ENCODE results near the gene FAM47E. TPM values are rescaled to one million over a fixed set of nuclear protein-coding genes. Genes with fewer than 3 reads are reported as not detected.
A peak's percentile ranks its signal among the peaks of the same experiment; 100 is the strongest.

FAM47E gene
- total RNA-seq, 8 experiments from 2014 or later, result 1.8 to 14.8 (median 2.7) TPM

GRCh38 chr4:76256968-76257367 is 5.4 kb downstream of the FAM47E start:
- no peak for ATAC-seq (replicated peaks in 6 of 8)
- in situ Hi-C loops (cut with MboI; ENCODE audit: low pct_unique_long_range_greater_than_20kb in 2 of 9, low sequenced_read_pairs in 9 of 9, unreplicated experiment in 9 of 9), result no loop called here
- H3K4me3 ChIP-seq, result no peak overlapping the region
- peaks cover 12 to 16% of the 10 kb centered on the region in 2 donors for H3K4me1 ChIP-seq (replicated peaks in 1 of 2)
- 75 to 100% (median 80%) methylated on average over 1 of the region's 1 CpG; no CpG with 5 or more reads in 7 of the 10 experiments for WGBS, 10 experiments
- no peak overlapping the region for H3K27ac ChIP-seq

GRCh38 chr4:76257824-76258223 is 6.3 kb downstream of the FAM47E start:
- peaks cover 8 to 12% of the 10 kb centered on the region in 2 donors for H3K4me1 ChIP-seq (replicated peaks in 1 of 2)
- ATAC-seq (replicated peaks in 6 of 8), result no peak
- 79 to 100% (median 92%) methylated on average over 1 to 3 of the region's 3 CpGs; no CpG with 5 or more reads in 1 of the 10 experiments for WGBS, 10 experiments
- in situ Hi-C loops (cut with MboI; ENCODE audit: low pct_unique_long_range_greater_than_20kb in 2 of 9, low sequenced_read_pairs in 9 of 9, unreplicated experiment in 9 of 9), result no loop called here
- no peak overlapping the region for H3K27ac ChIP-seq
- H3K4me3 ChIP-seq, result no peak overlapping the region

GRCh38 chr4:76260571-76260970 is 9.1 kb downstream of the FAM47E start:
- Histone ChIP-seq H3K27ac (no peak overlapping the region), H3K4me3 (no peak overlapping the region), H3K4me1 (replicated peaks in 1 of 2) (peaks cover 8 to 12% of the 10 kb centered on the region in 2 donors)
- in situ Hi-C loops (cut with MboI; ENCODE audit: low pct_unique_long_range_greater_than_20kb in 2 of 9, low sequenced_read_pairs in 9 of 9, unreplicated experiment in 9 of 9), result no loop called here
- ATAC-seq (replicated peaks in 6 of 8), result no peak
- WGBS, 10 experiments, result 0 to 100% (median 80%) methylated on average over 1 of the region's 1 CpG; no CpG with 5 or more reads in 2 of the 10 experiments

DNA sequence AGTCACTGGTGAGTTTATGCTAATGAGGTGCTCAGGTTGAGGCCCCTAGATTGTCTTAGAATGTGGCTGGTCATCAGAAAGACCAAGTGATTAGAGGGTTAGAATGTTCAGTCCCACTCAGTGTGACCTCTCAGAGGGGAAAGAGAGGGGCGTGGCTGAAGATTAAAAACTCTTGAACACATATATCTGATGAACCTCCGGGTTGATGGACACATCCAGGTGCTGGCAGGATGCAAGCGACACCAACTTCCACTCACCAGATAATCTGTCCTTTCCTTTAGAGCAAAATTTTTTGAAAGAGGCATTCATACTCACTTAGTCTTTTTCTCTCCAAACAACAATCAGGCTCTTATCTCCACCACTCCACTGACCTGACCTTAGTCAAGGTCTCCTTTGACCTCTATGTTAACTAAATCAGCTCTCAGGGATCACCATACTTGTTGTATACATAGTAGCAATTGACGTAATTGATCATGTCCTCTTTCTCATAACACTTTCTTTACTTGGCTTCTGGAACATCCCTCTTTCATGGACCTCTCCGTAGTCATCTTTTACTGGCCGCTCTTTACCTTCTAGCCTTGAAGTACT is 14.2 kb downstream of the FAM47E start:
- H3K4me3 ChIP-seq, result no peak overlapping the region
- 61 to 100% (median 88%) methylated on average over 2 to 6 of the region's 6 CpGs for WGBS, 10 experiments
- in situ Hi-C loops (cut with MboI; ENCODE audit: low pct_unique_long_range_greater_than_20kb in 2 of 9, low sequenced_read_pairs in 9 of 9, unreplicated experiment in 9 of 9), result no loop called here
- ATAC-seq (replicated peaks in 6 of 8), result no peak
- H3K27ac ChIP-seq, result no peak overlapping the region
- no peaks in the 10 kb centered on the region for H3K4me1 ChIP-seq (replicated peaks in 1 of 2)

DNA sequence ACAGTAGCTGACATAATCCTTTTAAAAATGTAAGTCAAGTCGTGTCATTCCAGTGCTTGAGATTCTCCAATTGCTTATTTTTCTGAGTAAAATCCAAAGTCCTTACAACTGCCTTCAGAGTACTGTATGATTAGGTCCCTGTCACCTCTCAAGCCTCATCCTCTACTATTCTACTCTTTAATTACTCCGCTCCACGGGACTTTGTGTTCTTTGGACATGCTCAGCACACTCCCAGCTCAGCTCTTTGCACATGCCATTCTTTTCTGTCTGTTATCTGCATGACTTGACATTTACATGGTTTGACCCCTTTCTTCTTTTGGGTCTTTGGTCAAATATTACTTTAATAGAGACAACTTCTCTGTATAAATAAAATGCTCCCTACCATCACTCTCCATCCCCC is 15.1 kb downstream of the FAM47E start:
- in situ Hi-C loops (cut with MboI; ENCODE audit: low pct_unique_long_range_greater_than_20kb in 2 of 9, low sequenced_read_pairs in 9 of 9, unreplicated experiment in 9 of 9), result no loop called here

DNA sequence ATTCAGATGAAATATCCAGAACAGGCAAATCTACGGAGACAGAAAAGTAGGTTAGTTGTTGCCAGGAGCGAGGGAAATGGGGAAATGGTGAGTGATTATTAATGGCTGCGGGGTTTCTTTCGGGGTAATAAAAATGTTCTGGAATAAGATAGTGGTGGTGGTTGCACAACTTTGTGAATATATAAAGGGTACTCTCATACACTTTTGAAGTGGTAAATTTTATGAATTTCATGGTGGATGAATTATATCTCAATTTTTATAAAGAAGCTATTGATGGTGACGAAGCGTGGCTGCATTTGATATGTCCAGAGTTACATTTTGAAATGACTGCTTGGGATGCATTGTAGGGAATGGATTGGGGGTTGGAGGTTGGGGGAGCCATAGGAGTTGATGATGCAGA is 16.3 kb downstream of the FAM47E start:
- no peak overlapping the region for H3K4me3 ChIP-seq
- no peaks in the 10 kb centered on the region for H3K4me1 ChIP-seq (replicated peaks in 1 of 2)
- no peak overlapping the region for H3K27ac ChIP-seq
- no peak for ATAC-seq (replicated peaks in 6 of 8)
- in situ Hi-C loops (cut with MboI; ENCODE audit: low pct_unique_long_range_greater_than_20kb in 2 of 9, low sequenced_read_pairs in 9 of 9, unreplicated experiment in 9 of 9), result no loop called here
- WGBS, 10 experiments, result 56 to 100% (median 92%) methylated on average over 2 to 6 of the region's 6 CpGs

More for the DNA sequence above, 15.1 kb downstream of the FAM47E start:
- Histone ChIP-seq H3K4me1 (replicated peaks in 1 of 2) (no peaks in the 10 kb centered on the region), H3K4me3 (no peak overlapping the region), H3K27ac (no peak overlapping the region)
- WGBS, 10 experiments, result 36 to 92% (median 77%) methylated on average over 1 to 3 of the region's 3 CpGs; no CpG with 5 or more reads in 2 of the 10 experiments
- no peak for ATAC-seq (replicated peaks in 6 of 8)

GRCh38 chr4:76270244-76271175 is 19.0 kb downstream of the FAM47E start:
- Histone ChIP-seq H3K4me3 (no peak overlapping the region), H3K27ac (no peak overlapping the region), H3K4me1 (replicated peaks in 1 of 2) (no peaks in the 10 kb centered on the region)
- peak in 6 of 8 experiments; percentile 49 to 99 (median 74) for ATAC-seq (replicated peaks in 6 of 8)
- WGBS, 10 experiments, result 20 to 89% (median 76%) methylated on average over 1 to 11 of the region's 11 CpGs; no CpG with 5 or more reads in 1 of the 10 experiments
- in situ Hi-C loops (cut with MboI; ENCODE audit: low pct_unique_long_range_greater_than_20kb in 2 of 9, low sequenced_read_pairs in 9 of 9, unreplicated experiment in 9 of 9), result no loop called here

DNA sequence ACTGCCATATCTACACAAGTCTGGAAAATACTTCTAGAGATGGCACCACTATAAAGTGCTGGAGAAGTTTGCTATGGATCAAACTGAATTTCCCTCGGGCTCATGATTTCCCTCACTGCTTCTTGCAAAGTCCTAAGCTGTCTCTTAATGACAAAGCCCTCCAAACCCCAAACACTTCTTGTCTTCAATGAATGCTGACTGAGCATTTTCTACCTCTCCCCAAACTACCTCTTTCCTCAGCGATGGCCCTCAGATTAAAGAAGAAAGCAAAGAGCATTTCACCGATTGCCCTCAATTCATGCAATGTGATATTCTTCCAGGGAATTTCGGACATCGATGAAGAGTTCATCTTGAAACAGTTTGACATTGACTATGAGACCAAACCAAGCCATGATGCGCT is 19.7 kb downstream of the FAM47E start:
- no peak for ATAC-seq (replicated peaks in 6 of 8)
- Histone ChIP-seq H3K4me3 (no peak overlapping the region), H3K27ac (no peak overlapping the region), H3K4me1 (replicated peaks in 1 of 2) (no peaks in the 10 kb centered on the region)
- WGBS, 10 experiments, result 65 to 100% (median 94%) methylated on average over 2 to 6 of the region's 6 CpGs
- in situ Hi-C loops (cut with MboI; ENCODE audit: low pct_unique_long_range_greater_than_20kb in 2 of 9, low sequenced_read_pairs in 9 of 9, unreplicated experiment in 9 of 9), result no loop called here

DNA sequence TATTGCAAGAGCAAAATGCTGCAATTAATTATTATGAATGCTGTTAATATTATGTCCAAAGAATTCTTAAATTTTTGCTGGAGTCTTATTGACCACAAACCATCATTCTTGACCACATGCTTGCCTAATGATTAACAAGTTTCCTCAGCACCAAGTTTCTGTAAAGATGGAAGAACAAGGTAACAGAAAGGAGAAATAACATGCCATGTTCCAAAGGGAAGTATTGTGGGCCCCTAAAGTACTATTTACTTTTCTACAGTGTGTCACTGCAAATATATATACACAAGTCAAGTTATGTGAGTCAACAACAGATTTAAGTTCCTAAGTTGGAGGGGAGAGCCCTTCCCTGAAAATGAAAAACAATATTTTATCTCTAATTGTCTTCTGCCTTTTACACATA is 20.6 kb downstream of the FAM47E start:
- H3K27ac ChIP-seq, result no peak overlapping the region
- in situ Hi-C loops (cut with MboI; ENCODE audit: low pct_unique_long_range_greater_than_20kb in 2 of 9, low sequenced_read_pairs in 9 of 9, unreplicated experiment in 9 of 9), result no loop called here

DNA sequence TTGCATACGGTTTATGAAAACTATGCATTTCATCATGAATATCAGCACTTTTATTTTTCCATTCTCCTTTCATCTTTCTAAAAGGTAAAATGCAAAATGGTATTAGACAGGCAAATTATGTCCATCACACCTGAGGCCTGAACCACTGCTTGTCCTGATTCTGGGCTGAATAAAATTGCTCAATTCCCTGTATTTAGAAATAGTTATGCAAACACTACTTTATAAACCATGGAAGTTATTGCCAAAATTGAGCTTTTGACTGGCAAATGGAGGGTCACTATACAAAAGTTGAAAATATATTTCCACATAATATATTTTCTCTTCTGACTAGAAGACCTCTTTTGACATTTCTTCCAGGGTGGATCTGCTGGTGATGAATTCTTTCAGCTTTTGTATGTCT is 21.1 kb downstream of the FAM47E start:
- Histone ChIP-seq H3K4me3 (no peak overlapping the region), H3K4me1 (replicated peaks in 1 of 2) (no peaks in the 10 kb centered on the region), H3K27ac (no peak overlapping the region)
- 0 to 100% (median 43%) methylated on average over 1 of the region's 1 CpG; no CpG with 5 or more reads in 2 of the 10 experiments for WGBS, 10 experiments
- no peak for ATAC-seq (replicated peaks in 6 of 8)
- in situ Hi-C loops (cut with MboI; ENCODE audit: low pct_unique_long_range_greater_than_20kb in 2 of 9, low sequenced_read_pairs in 9 of 9, unreplicated experiment in 9 of 9), result no loop called here

More for the DNA sequence above, 20.6 kb downstream of the FAM47E start:
- no peak for ATAC-seq (replicated peaks in 6 of 8)
- no peaks in the 10 kb centered on the region for H3K4me1 ChIP-seq (replicated peaks in 1 of 2)
- H3K4me3 ChIP-seq, result no peak overlapping the region

DNA sequence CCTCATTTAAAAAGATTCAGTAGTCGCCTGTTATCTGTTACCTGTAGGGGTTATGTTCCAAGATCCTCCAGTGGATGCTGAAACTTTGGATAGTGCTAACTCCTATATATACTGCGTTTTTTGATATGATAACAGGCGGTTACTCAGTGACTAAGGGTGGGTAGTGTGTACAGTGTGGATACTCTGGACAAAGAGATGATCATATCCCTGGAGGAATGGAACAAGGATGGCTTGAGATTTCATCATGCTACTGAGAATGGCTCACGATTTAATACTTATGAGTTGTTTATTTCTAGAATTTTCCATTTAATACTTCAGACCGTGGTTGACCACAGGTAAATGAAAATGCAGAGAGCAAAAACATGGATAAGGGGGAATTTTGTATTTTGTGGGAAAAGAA is 21.5 kb downstream of the FAM47E start:
- ATAC-seq (replicated peaks in 6 of 8), result peak in 1 of 8 experiments; percentile 17
- in situ Hi-C loops (cut with MboI; ENCODE audit: low pct_unique_long_range_greater_than_20kb in 2 of 9, low sequenced_read_pairs in 9 of 9, unreplicated experiment in 9 of 9), result no loop called here
- Histone ChIP-seq H3K4me1 (replicated peaks in 1 of 2) (no peaks in the 10 kb centered on the region), H3K4me3 (no peak overlapping the region), H3K27ac (no peak overlapping the region)
- WGBS, 10 experiments, result 10 to 100% (median 67%) methylated on average over 1 to 4 of the region's 5 CpGs

- 29 to 95% (median 72%) methylated on average over 1 to 3 of the region's 3 CpGs; no CpG with 5 or more reads in 1 of the 10 experiments for WGBS, 10 experiments
- no peaks in the 10 kb centered on the region for H3K4me1 ChIP-seq (replicated peaks in 1 of 2)
- no peak overlapping the region for H3K4me3 ChIP-seq
- in situ Hi-C loops (cut with MboI; ENCODE audit: low pct_unique_long_range_greater_than_20kb in 2 of 9, low sequenced_read_pairs in 9 of 9, unreplicated experiment in 9 of 9), result no loop called here
- no peak for ATAC-seq (replicated peaks in 6 of 8)
- H3K27ac ChIP-seq, result no peak overlapping the region
These were observed 24.1 kb downstream of the FAM47E start for GRCh38 chr4:76275486-76276124.

GRCh38 chr4:76276813-76277212 is 25.3 kb downstream of the FAM47E start:
- Histone ChIP-seq H3K4me3 (no peak overlapping the region), H3K27ac (no peak overlapping the region), H3K4me1 (replicated peaks in 1 of 2) (no peaks in the 10 kb centered on the region)
- ATAC-seq (replicated peaks in 6 of 8), result no peak
- WGBS, 10 experiments, result 41 to 100% (median 95%) methylated on average over 1 to 9 of the region's 9 CpGs; no CpG with 5 or more reads in 2 of the 10 experiments
- in situ Hi-C loops (cut with MboI; ENCODE audit: low pct_unique_long_range_greater_than_20kb in 2 of 9, low sequenced_read_pairs in 9 of 9, unreplicated experiment in 9 of 9), result no loop called here
